HepG2 (cell line): ENCODE results near the gene STRBP. TPM values are rescaled to one million over a fixed set of nuclear protein-coding genes. Genes with fewer than 3 reads are reported as not detected.

ENCODE experiments used
- ATAC-seq: fragments of 200-7000 bp; cut with Tn5 transposase; 3 replicates; pipeline ENCODE4 v1.9.1; 2020; ENCODE audit warnings: mild to moderate bottlenecking, moderate library complexity
- BruUV-seq: library from RNA; stranded (reverse); fragments of 400-500 nt; replicated peaks from 2 replicates; lab custom pipeline; 2021; lab: Mats Ljungman, UMichigan
- CTCF ChIA-PET: fragments of 300-600 bp; formaldehyde crosslinking; extraction: SDS; loops from one replicate; lab custom pipeline; 2021; ENCODE audit warnings: low total read pairs, inconsistent platforms, low intra/inter-chr PET ratio; lab: Yijun Ruan, JAX
- POLR2A ChIA-PET: fragments of 350-600 bp; sonication (Branson Sonifier 250); formaldehyde crosslinking; loops from one replicate; lab custom pipeline; 2020; ENCODE audit warnings: antibody characterized with exemption, inconsistent platforms; lab: Yijun Ruan, JAX
- DNase-seq: peaks from one replicate; pipeline ENCODE4 v3.0.0-alpha.2; 2015; ENCODE audit warnings: low spot score
- FAIRE-seq: peaks from 3 replicates; lab custom pipeline; 2011; peaks lifted over from hg19 to GRCh38; lab: Jason Lieb, UNC
- H2AFZ ChIP-seq: one replicate; pipeline ENCODE4 v1.6.1; 2011; ENCODE audit warnings: low read length, inconsistent platforms
- H3K27ac ChIP-seq: fragments of 300-600 bp; 3 replicates; pipeline ENCODE4 v1.8.0; 2011; ENCODE audit warnings: mixed run types, mild to moderate bottlenecking, mixed read lengths, low read length, inconsistent platforms; ENCODE audit not compliant: insufficient read depth; ENCODE audit errors: extremely low read length
- H3K27me3 ChIP-seq, 2 experiments: fragments of 200-600 bp in 1 of 2; 2 replicates in 1 of 2; 3 replicates in 1 of 2; pipeline versions ENCODE4 v1.6.0 to v1.8.0; 2011; ENCODE audit warnings: low read length in 2 of 2, mild to moderate bottlenecking in 2 of 2, moderate library complexity in 2 of 2, inconsistent platforms in 1 of 2; ENCODE audit not compliant: insufficient read depth in 2 of 2, control insufficient read depth in 1 of 2
- H3K36me3 ChIP-seq, 2 experiments: fragments of 200-600 bp in 1 of 2; replicated peaks in 1 of 2; 2 replicates in 1 of 2; 3 replicates in 1 of 2; pipeline versions ENCODE4 v1.5.1 to v1.8.0; 2011; ENCODE audit warnings: low read length in 2 of 2, inconsistent platforms in 1 of 2; ENCODE audit not compliant: insufficient read depth in 2 of 2, control insufficient read depth in 1 of 2
- H3K4me1 ChIP-seq: 2 replicates; pipeline ENCODE4 v1.5.1; 2012; ENCODE audit warnings: low read length, inconsistent platforms; ENCODE audit not compliant: insufficient read depth
- H3K4me2 ChIP-seq: 2 replicates; pipeline ENCODE4 v1.6.0; 2011; ENCODE audit warnings: low read depth, low read length, inconsistent platforms
- H3K4me3 ChIP-seq, 3 experiments: fragments of 200-600 bp in 1 of 3; sonication (generic), shearing (Covaris generic) in 1 of 3; replicated peaks in 1 of 3; 2 replicates each; pipeline ENCODE4 v1.5.1; 2011 to 2016; ENCODE audit warnings: low read length in 3 of 3, inconsistent platforms in 2 of 3, low read depth in 2 of 3, mild to moderate bottlenecking in 2 of 3, control low read depth in 1 of 3, mixed read lengths in 1 of 3; ENCODE audit not compliant: insufficient read depth in 1 of 3
- H3K79me2 ChIP-seq: one replicate; pipeline ENCODE4 v1.6.1; 2011; ENCODE audit warnings: low read length, inconsistent platforms; ENCODE audit not compliant: insufficient read depth
- H3K9ac ChIP-seq: 2 replicates; pipeline ENCODE4 v1.6.0; 2011; ENCODE audit warnings: mild to moderate bottlenecking, low read depth, low read length, inconsistent platforms; ENCODE audit not compliant: insufficient read depth
- H3K9me3 ChIP-seq: 2 replicates; pipeline ENCODE4 v1.5.1; 2012; ENCODE audit warnings: mild to moderate bottlenecking, low read length
- H4K20me1 ChIP-seq: 2 replicates; pipeline ENCODE4 v1.6.0; 2011; ENCODE audit warnings: inconsistent platforms, mild to moderate bottlenecking, low read length, moderate library complexity; ENCODE audit not compliant: insufficient read depth
- ASH2L ChIP-seq: fragments of 300-600, 200-600 bp; sonication (generic); IDR thresholded peaks from 2 replicates; pipeline ENCODE4 v1.7.0; 2017; ENCODE audit warnings: low read depth, mild to moderate bottlenecking, moderate library complexity, mixed read lengths, low read length; ENCODE audit not compliant: insufficient read length
- CERS6 ChIP-seq: sonication (generic); formaldehyde crosslinking; IDR thresholded peaks from 2 replicates; pipeline ENCODE4 v1.5.0; 2020; ENCODE audit warnings: missing genetic modification reagents
- DNMT3B ChIP-seq: conservative IDR thresholded peaks from 2 replicates; pipeline ENCODE4 v1.6.1; 2016; ENCODE audit warnings: missing biosample characterization, control low read depth
- E2F1 ChIP-seq: sonication (generic); formaldehyde crosslinking; IDR thresholded peaks from 2 replicates; pipeline ENCODE4 v1.5.0; 2020; ENCODE audit warnings: missing genetic modification reagents
- GATAD2A ChIP-seq: IDR thresholded peaks from 2 replicates; pipeline ENCODE4 v1.6.1; 2016
- HDAC6 ChIP-seq: fragments of 200-600 bp; sonication (generic); IDR thresholded peaks from 2 replicates; pipeline ENCODE4 v1.7.0; 2017; ENCODE audit warnings: mild to moderate bottlenecking, antibody characterized with exemption, low read length, low read depth
- HOXA7 ChIP-seq: sonication (generic); formaldehyde crosslinking; IDR thresholded peaks from 2 replicates; pipeline ENCODE4 v1.8.1; 2022; ENCODE audit warnings: mild to moderate bottlenecking, missing genetic modification reagents, moderate library complexity
- NR2F2 ChIP-seq: IDR thresholded peaks from 2 replicates; pipeline ENCODE4 v1.6.1; 2012; ENCODE audit warnings: low read depth, inconsistent platforms, borderline replicate concordance
- PCBP1 ChIP-seq: fragments of 200-400 bp; formaldehyde crosslinking; IDR thresholded peaks from 2 replicates; pipeline ENCODE4 v1.6.1; 2017; ENCODE audit warnings: mild to moderate bottlenecking, low read depth, low read length, borderline replicate concordance
- PCBP2 ChIP-seq: fragments of 200-400 bp; formaldehyde crosslinking; optimal IDR thresholded peaks from 2 replicates; pipeline ENCODE3; 2018; ENCODE audit warnings: low read length, low read depth; ENCODE audit not compliant: poor library complexity, severe bottlenecking
- SP5 ChIP-seq: IDR thresholded peaks from 2 replicates; pipeline ENCODE4 v1.6.1; 2016; ENCODE audit warnings: low read depth, borderline replicate concordance
- ZNF101 ChIP-seq: sonication (generic); formaldehyde crosslinking; IDR thresholded peaks from 2 replicates; pipeline ENCODE4 v1.4.0; 2020; ENCODE audit warnings: mild to moderate bottlenecking, low read depth, missing genetic modification reagents, borderline replicate concordance
- ZNF652 ChIP-seq: IDR thresholded peaks from 2 replicates; pipeline ENCODE4 v1.6.1; 2016; ENCODE audit warnings: low read depth, borderline replicate concordance
- ZNF704 ChIP-seq: sonication (generic); formaldehyde crosslinking; IDR thresholded peaks from 2 replicates; pipeline ENCODE4 v1.8.1; 2023; ENCODE audit warnings: mild to moderate bottlenecking, inconsistent platforms, moderate library complexity, missing genetic modification reagents, borderline replicate concordance
- ZNF709 ChIP-seq: sonication (generic); formaldehyde crosslinking; IDR thresholded peaks from 2 replicates; pipeline ENCODE4 v1.5.0; 2020; ENCODE audit warnings: mild to moderate bottlenecking, missing genetic modification reagents
- ZNF749 ChIP-seq: sonication (generic); formaldehyde crosslinking; IDR thresholded peaks from 2 replicates; pipeline ENCODE4 v1.8.0; 2022; ENCODE audit warnings: mild to moderate bottlenecking, missing genetic modification reagents, moderate library complexity, borderline replicate concordance
- ZSCAN21 ChIP-seq: sonication (generic); formaldehyde crosslinking; IDR thresholded peaks from 2 replicates; pipeline ENCODE4 v1.8.0; 2022; ENCODE audit warnings: mild to moderate bottlenecking, missing genetic modification reagents, moderate library complexity, borderline replicate concordance
- WGBS: methylation state at CpG from one replicate; pipeline ENCODE4 v1.1.6; 2017; ENCODE audit warnings: low lambda C conversion rate; 5-methylcytosine and 5-hydroxymethylcytosine counted together
- in situ Hi-C: cut with HindIII; loops from 2 replicates; pipeline ENCODE4 v1.10.0; 2017; ENCODE audit warnings: low pct_unique_long_range_greater_than_20kb; ENCODE audit not compliant: extremely low pct_ligation_motif_present
- intact Hi-C: fragments of 100-400 bp; cut with micrococcal nuclease; formaldehyde crosslinking; loops from one replicate; pipeline ENCODE4 v1.10.0; 2022; ENCODE audit not compliant: unreplicated experiment
- polyA plus RNA-seq, 8 experiments: library from polyadenylated mRNA; depleted of rRNA in 3 of 8; stranded (reverse) in 7 of 8; unstranded in 1 of 8; fragments of >200 nt; fragmentation: Illumina TruSeq in 4 of 8; extraction: Trizol in 4 of 8; gene quantifications; 2 replicates each; pipeline versions ENCODE4 v1.2.1 to v1.2.3, GENCODE V29; 2011 to 2016; ENCODE audit warnings: low read depth in 4 of 8, missing spikeins in 1 of 8, mixed read lengths in 1 of 8; ENCODE audit not compliant: insufficient read depth in 1 of 8
- total RNA-seq, 5 experiments: library from RNA; depleted of rRNA; stranded (reverse); fragments of >200 nt; fragmentation: Illumina TruSeq; extraction: Trizol; gene quantifications; 2 replicates each; pipeline ENCODE4 v1.2.3, GENCODE V29; 2016; ENCODE audit warnings: low read depth in 1 of 5
- TF ChIP-seq, protein P1 (sequence below): sonication (generic); formaldehyde crosslinking; IDR thresholded peaks from 2 replicates; pipeline ENCODE4 v1.9.0; 2021; ENCODE audit warnings: missing genetic modification reagents, mild to moderate bottlenecking, borderline replicate concordance

Gene STRBP
- total and polyA plus RNA-seq, 2 of the 13 experiments (the other 11 are each of a cell fraction or from before 2014, with no cell fraction given) = 14.5 to 38.5 TPM

DNA sequence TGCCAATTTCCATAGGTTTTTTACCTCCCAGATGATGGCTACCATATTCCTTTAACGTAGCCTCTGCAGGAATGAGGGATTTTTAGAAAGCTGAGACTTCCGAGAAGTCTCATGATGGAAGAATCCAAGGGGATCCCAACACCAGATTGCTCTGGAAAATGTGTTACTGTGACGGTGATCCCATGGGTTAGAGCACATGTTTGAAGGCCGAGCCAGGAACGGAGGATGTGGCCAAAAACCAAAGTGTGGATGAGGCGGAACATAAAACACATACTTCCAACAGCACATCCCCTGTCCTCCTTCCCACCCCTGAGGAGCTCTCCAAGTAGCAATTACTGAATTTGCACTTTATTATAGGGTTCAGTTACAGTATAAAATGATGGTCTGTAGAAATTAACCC is 152.3 kb downstream of the STRBP start:
- H3K9me3 ChIP-seq = no peaks in the 10 kb centered on the region
- FAIRE-seq = no peak
- no peaks in the 10 kb centered on the region for H4K20me1 ChIP-seq
- H2AFZ ChIP-seq = no peak overlapping the region
- no peak for ATAC-seq
- H3K27me3 ChIP-seq = no peaks in the 10 kb centered on the region
- H3K27ac ChIP-seq = no peak overlapping the region
- in situ Hi-C loops (no loop called here), intact Hi-C loops (no loop called here)
- no peaks in the 10 kb centered on the region for H3K79me2 ChIP-seq
- POLR2A ChIA-PET = no interaction called here
- CTCF ChIA-PET = no interaction called here
- WGBS = over 99% methylated on average over 6 of the region's 6 CpGs
- no peak for DNase-seq
- no peak for TF ChIP-seq ZNF101
- TF ChIP-seq ZNF704 (CRISPR knock-in tag) = no peak
- no peak for TF ChIP-seq E2F1
- no peak for TF ChIP-seq SP5 (CRISPR knock-in tag)
- no peak for TF ChIP-seq PCBP1
- no peak for TF ChIP-seq GATAD2A (CRISPR knock-in tag)
- no peak for TF ChIP-seq ZNF652 (CRISPR knock-in tag)
- TF ChIP-seq HDAC6 = no peak
- TF ChIP-seq DNMT3B (CRISPR knock-in tag) = no peak
- TF ChIP-seq NR2F2 = no peak
- TF ChIP-seq ZNF749 (CRISPR knock-in tag) = no peak
- TF ChIP-seq HOXA7 = no peak
- no peak for TF ChIP-seq ASH2L
- no peak for TF ChIP-seq ZNF709 (CRISPR knock-in tag)
- TF ChIP-seq CERS6 (CRISPR knock-in tag) = no peak
- TF ChIP-seq ZSCAN21 (CRISPR knock-in tag) = no peak
- TF ChIP-seq, protein P1, sequence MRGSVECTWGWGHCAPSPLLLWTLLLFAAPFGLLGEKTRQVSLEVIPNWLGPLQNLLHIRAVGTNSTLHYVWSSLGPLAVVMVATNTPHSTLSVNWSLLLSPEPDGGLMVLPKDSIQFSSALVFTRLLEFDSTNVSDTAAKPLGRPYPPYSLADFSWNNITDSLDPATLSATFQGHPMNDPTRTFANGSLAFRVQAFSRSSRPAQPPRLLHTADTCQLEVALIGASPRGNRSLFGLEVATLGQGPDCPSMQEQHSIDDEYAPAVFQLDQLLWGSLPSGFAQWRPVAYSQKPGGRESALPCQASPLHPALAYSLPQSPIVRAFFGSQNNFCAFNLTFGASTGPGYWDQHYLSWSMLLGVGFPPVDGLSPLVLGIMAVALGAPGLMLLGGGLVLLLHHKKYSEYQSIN (CRISPR knock-in tag) = no peak
- TF ChIP-seq PCBP2 = no peak
- H3K9ac ChIP-seq = no peak overlapping the region
- peaks cover 2% of the 10 kb centered on the region for H3K4me1 ChIP-seq
- no peak overlapping the region for H3K4me3 ChIP-seq
- no TSS peak for BruUV-seq
- peaks cover 3% of the 10 kb centered on the region in 2 experiments; a peak in 1 of 5 replicates for H3K36me3 ChIP-seq
- no peak overlapping the region for H3K4me2 ChIP-seq
